Panc1 (cell line): ENCODE results near the gene RFTN1. TPM values are rescaled to one million over a fixed set of nuclear protein-coding genes. Genes with fewer than 3 reads are reported as not detected.

Experiments used
- ATAC-seq: fragments of 200-7000 bp; cut with Tn5 transposase; 2 replicates; pipeline ENCODE4 v1.9.1; 2020; ENCODE audit warnings: mild to moderate bottlenecking, moderate library complexity
- BruUV-seq: library from RNA; stranded (reverse); fragments of 400-500 nt; replicated peaks from 2 replicates; lab custom pipeline; 2021; lab: Mats Ljungman, UMichigan
- CTCF ChIA-PET: fragments of 300-600 bp; sonication (Branson Sonifier 250); formaldehyde crosslinking; loops from one replicate; lab custom pipeline; 2022; ENCODE audit warnings: antibody characterized with exemption; lab: Charles Lee
- POLR2A ChIA-PET: fragments of 300-600 bp; sonication (Branson Sonifier 250); formaldehyde crosslinking; loops from one replicate; lab custom pipeline; 2022; ENCODE audit warnings: antibody characterized with exemption; lab: Charles Lee
- DNase-seq: peaks from one replicate; pipeline ENCODE4 v3.0.0-alpha.2; 2010; ENCODE audit warnings: low read depth, low spot score
- H3K27ac ChIP-seq: 2 replicates; pipeline ENCODE4 v1.5.1; 2011; ENCODE audit warnings: mild to moderate bottlenecking, low read length, inconsistent platforms
- H3K27me3 ChIP-seq: fragments of 200-500 bp; sonication (Bioruptor generic); 2 replicates; pipeline ENCODE4 v1.6.0; 2014; ENCODE audit warnings: low read length, inconsistent platforms; ENCODE audit not compliant: control insufficient read depth, insufficient read depth
- H3K36me3 ChIP-seq: fragments of 200-500 bp; sonication (Bioruptor generic); 2 replicates; pipeline ENCODE4 v1.5.1; 2014; ENCODE audit warnings: inconsistent platforms, mild to moderate bottlenecking, low read length, moderate library complexity; ENCODE audit not compliant: control insufficient read depth, insufficient read depth
- H3K4me1 ChIP-seq: 2 replicates; pipeline ENCODE4 v1.5.1; 2011; ENCODE audit warnings: inconsistent platforms, mild to moderate bottlenecking, low read length, moderate library complexity; ENCODE audit not compliant: control insufficient read depth, insufficient read depth
- H3K4me3 ChIP-seq, 2 experiments: 2 replicates each; pipeline ENCODE4 v1.5.1; 2011 to 2012; ENCODE audit warnings: low read depth in 2 of 2, low read length in 2 of 2, mild to moderate bottlenecking in 2 of 2, inconsistent platforms in 1 of 2, moderate library complexity in 1 of 2
- H3K9me3 ChIP-seq: fragments of 200-500 bp; sonication (Bioruptor generic); 2 replicates; pipeline ENCODE4 v1.5.1; 2014; ENCODE audit warnings: low read depth, mild to moderate bottlenecking, inconsistent platforms, low read length, moderate library complexity; ENCODE audit not compliant: control insufficient read depth, insufficient read depth
- POLR2AphosphoS5 ChIP-seq: IDR thresholded peaks from 2 replicates; pipeline ENCODE4 v1.6.1; 2012; ENCODE audit warnings: mild to moderate bottlenecking, low read depth, low read length, moderate library complexity
- SIN3A ChIP-seq: IDR thresholded peaks from 2 replicates; pipeline ENCODE4 v1.6.1; 2012; ENCODE audit warnings: low read depth, mild to moderate bottlenecking, low read length, moderate library complexity, borderline replicate concordance; ENCODE audit not compliant: insufficient read depth
- TCF7L2 ChIP-seq: IDR thresholded peaks from 2 replicates; pipeline ENCODE4 v1.6.1; 2011; ENCODE audit warnings: mild to moderate bottlenecking, low read depth, low read length, inconsistent platforms
- in situ Hi-C: cut with HindIII; loops from 2 replicates; pipeline ENCODE4 v1.10.0; 2016; ENCODE audit warnings: low sequenced_read_pairs, low pct_unique_long_range_greater_than_20kb
- intact Hi-C: fragments of 100-400 bp; cut with micrococcal nuclease; formaldehyde crosslinking; loops from one replicate; pipeline ENCODE4 v1.10.0; 2022; ENCODE audit not compliant: unreplicated experiment
- total RNA-seq: library from RNA; stranded (reverse); gene quantifications from one replicate; pipeline ENCODE4 v1.2.1, GENCODE V29; 2021; ENCODE audit not compliant: unreplicated experiment
- TF ChIP-seq, protein P1 (sequence below), 2 experiments: IDR thresholded peaks; 2 replicates each; pipeline ENCODE4 v1.6.1; 2011 to 2012; ENCODE audit warnings: low read depth in 2 of 2, control low read depth in 1 of 2, low read length in 1 of 2, mild to moderate bottlenecking in 1 of 2, moderate library complexity in 1 of 2; ENCODE audit not compliant: insufficient read depth in 1 of 2
- TF ChIP-seq, protein P2 (sequence below): fragments of 450-650 bp; IDR thresholded peaks from 2 replicates; pipeline ENCODE4 v1.5.1; 2017; ENCODE audit warnings: mild to moderate bottlenecking

Gene RFTN1
- total RNA-seq, 1 experiment from 2014 or later, result 0.90 TPM

DNA sequence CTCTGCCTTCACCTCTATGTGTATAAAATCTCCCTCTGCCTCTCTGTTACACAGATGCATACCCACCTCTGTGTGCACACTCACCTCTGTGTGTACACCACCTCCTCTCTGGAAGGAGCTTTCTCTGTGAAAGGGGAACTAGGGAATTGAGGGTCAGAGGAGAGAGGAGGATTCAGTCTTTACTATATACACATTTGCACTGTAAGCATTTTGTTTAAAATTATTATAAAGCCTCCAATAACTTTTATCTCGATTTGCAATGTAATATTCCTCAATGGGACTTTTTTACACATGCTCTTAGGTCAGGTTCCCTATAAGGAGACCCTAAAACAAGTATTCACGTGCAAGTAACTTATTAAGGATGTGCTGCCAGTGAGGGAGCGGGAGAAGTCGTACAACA lies 166.0 kb downstream of the RFTN1 start:
- TF ChIP-seq, protein P1, sequence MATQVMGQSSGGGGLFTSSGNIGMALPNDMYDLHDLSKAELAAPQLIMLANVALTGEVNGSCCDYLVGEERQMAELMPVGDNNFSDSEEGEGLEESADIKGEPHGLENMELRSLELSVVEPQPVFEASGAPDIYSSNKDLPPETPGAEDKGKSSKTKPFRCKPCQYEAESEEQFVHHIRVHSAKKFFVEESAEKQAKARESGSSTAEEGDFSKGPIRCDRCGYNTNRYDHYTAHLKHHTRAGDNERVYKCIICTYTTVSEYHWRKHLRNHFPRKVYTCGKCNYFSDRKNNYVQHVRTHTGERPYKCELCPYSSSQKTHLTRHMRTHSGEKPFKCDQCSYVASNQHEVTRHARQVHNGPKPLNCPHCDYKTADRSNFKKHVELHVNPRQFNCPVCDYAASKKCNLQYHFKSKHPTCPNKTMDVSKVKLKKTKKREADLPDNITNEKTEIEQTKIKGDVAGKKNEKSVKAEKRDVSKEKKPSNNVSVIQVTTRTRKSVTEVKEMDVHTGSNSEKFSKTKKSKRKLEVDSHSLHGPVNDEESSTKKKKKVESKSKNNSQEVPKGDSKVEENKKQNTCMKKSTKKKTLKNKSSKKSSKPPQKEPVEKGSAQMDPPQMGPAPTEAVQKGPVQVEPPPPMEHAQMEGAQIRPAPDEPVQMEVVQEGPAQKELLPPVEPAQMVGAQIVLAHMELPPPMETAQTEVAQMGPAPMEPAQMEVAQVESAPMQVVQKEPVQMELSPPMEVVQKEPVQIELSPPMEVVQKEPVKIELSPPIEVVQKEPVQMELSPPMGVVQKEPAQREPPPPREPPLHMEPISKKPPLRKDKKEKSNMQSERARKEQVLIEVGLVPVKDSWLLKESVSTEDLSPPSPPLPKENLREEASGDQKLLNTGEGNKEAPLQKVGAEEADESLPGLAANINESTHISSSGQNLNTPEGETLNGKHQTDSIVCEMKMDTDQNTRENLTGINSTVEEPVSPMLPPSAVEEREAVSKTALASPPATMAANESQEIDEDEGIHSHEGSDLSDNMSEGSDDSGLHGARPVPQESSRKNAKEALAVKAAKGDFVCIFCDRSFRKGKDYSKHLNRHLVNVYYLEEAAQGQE (IDR thresholded peaks at IDR 0.05; ENCODE audit: insufficient read depth in 1 of 2, low read depth in 2 of 2, low read length in 1 of 2), result no peak
- TF ChIP-seq, protein P2, sequence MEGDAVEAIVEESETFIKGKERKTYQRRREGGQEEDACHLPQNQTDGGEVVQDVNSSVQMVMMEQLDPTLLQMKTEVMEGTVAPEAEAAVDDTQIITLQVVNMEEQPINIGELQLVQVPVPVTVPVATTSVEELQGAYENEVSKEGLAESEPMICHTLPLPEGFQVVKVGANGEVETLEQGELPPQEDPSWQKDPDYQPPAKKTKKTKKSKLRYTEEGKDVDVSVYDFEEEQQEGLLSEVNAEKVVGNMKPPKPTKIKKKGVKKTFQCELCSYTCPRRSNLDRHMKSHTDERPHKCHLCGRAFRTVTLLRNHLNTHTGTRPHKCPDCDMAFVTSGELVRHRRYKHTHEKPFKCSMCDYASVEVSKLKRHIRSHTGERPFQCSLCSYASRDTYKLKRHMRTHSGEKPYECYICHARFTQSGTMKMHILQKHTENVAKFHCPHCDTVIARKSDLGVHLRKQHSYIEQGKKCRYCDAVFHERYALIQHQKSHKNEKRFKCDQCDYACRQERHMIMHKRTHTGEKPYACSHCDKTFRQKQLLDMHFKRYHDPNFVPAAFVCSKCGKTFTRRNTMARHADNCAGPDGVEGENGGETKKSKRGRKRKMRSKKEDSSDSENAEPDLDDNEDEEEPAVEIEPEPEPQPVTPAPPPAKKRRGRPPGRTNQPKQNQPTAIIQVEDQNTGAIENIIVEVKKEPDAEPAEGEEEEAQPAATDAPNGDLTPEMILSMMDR, result no peak
- TF ChIP-seq SIN3A (no peak), TCF7L2 (no peak), POLR2AphosphoS5 (no peak)
- BruUV-seq, result no TSS peak
- intact Hi-C loops, result no loop called here
- ChIA-PET CTCF (no interaction called here), POLR2A (no interaction called here)
- in situ Hi-C loops, result no loop called here
- ATAC-seq (no peak), DNase-seq (no peak)
- H3K27ac ChIP-seq, result no peak overlapping the region
- H3K4me1 ChIP-seq, result no peaks in the 10 kb centered on the region
- H3K4me3 ChIP-seq, result no peak overlapping the region
- H3K9me3 ChIP-seq, result no peaks in the 10 kb centered on the region
- no peaks in the 10 kb centered on the region for H3K27me3 ChIP-seq
- no peaks in the 10 kb centered on the region for H3K36me3 ChIP-seq

DNA sequence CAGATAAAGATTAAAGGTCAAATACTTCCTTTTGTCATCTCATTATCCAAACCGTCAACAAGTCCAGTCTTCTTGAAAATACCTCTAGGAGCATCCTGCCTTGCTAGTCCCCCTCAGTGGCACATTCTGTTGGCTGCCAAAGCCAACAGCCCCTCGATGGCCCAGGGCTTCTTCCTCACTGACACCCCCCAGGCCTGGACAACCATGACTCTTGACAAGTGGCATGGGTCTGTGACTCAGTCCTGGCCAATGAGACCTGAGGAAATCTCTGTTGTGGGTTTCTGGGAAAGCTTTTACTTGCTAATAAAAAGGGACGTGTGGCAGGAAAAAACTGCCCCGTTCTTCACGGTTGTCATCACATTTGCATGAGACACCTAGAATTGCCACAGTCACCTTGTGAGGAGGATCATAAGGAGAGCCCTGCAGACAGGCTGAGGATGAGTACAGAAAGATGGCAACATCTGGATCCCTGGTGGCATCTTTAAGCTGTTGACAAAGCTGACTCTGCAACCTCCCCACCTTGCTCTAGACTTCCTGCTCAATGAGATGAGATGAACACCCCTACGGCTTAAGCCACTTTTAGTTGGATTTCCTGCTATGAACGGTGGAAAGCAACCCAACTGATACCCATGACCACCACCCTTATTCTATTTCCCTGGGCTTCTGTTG lies 167.0 kb downstream of the RFTN1 start:
- intact Hi-C loops, result no loop called here
- no peaks in the 10 kb centered on the region for H3K9me3 ChIP-seq
- H3K27me3 ChIP-seq, result no peaks in the 10 kb centered on the region
- no peaks in the 10 kb centered on the region for H3K4me1 ChIP-seq
- H3K36me3 ChIP-seq, result no peaks in the 10 kb centered on the region
- in situ Hi-C loops, result no loop called here
- H3K4me3 ChIP-seq, result no peak overlapping the region
- DNase-seq (no peak), ATAC-seq (no peak)
- TF ChIP-seq POLR2AphosphoS5 (no peak), TCF7L2 (no peak), SIN3A (no peak)
- TF ChIP-seq, protein P2, result no peak
- TF ChIP-seq, protein P1 (IDR thresholded peaks at IDR 0.05; ENCODE audit: insufficient read depth in 1 of 2, low read depth in 2 of 2, low read length in 1 of 2), result no peak
- H3K27ac ChIP-seq, result no peak overlapping the region
- POLR2A ChIA-PET, result no interaction called here
- CTCF ChIA-PET, result no interaction called here
- no TSS peak for BruUV-seq
